Activated CD4-positive, alpha-beta T cell treated with anti-CD3 and anti-CD28 coated beads for 48 hours (primary cell): ENCODE results near the gene SLC29A1.
A peak's percentile ranks its signal among the peaks of the same experiment; 100 is the strongest.

ENCODE experiments used
- DNase-seq: peaks from one replicate; pipeline ENCODE4 v3.0.0-alpha.2; 2020

SLC29A1 gene

DNA sequence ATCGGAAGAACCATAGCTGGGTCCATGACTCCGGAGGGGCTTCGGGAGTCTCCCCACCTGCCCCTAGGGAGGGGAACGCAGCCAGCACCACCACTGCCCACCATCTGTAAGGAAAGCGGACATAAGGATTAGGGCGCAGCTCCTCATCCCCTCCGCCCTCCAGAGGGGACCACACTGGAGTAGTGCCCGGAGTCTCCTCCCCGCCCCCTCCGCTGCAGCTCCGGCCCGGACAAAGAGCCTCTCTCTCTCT lies 33.3 kb downstream of the SLC29A1 start:
- DNase-seq: no peak

- peak; percentile 71 for DNase-seq
These were observed 33.8 kb downstream of the SLC29A1 start, which contains the start of gene SLC35B2 for GRCh38 chr6:44257025-44257752. TSS of gene SLC35B2 (minus strand) at chr6:44257528. CDS start at chr6:44257410, 118 bp downstream.

DNA sequence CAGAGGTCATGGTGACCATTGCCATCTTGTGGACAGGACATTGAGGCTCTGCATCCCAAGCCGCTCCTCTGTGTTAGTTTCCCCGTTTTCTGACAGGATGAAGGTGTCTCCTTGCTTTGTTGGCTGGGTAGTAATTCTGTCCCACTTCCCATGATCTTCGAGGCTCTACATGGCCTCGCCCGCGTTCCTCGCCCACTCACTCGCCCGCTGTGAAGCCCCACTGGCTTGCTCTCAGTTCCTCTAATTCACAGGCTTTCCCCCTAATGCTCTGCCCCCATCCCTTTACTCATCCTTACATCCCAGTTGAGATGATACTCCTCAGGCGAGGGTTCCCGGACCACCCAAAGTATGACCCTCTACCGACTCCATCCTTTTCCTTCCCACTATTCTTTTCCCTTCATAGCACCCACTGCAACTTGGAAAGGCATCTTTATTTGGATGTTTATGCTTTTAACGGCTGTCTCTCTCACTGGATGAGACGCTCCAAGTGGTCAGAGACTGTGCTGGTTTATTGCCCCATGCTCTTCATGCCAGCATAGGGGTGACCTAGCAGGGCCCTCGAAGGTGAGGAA lies 34.4 kb downstream of the SLC29A1 start:
- no peak for DNase-seq

GRCh38 chr6:44258325-44258863 lies 35.0 kb downstream of the SLC29A1 start:
- no peak for DNase-seq

DNA sequence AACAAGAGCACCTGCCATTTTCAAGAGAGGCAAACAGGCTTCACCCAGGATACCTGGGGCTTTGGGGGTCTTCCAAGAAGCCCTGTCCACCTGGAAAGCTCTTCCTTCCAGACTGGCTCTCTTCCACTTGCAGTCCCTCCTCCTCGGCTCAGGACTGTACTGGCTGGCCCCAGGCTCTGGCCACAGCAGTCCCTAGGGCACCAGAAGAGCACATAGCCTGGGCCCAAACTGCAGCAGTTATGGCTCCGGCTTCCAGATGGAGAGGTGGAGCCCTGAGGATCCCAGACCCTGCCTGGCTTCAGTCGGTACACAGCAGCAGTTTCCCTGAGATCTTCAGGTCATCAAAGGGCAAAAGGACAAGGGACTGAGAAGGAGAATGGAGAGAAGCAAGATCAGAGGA lies 35.5 kb downstream of the SLC29A1 start:
- DNase-seq: no peak

GRCh38 chr6:44260011-44260410 lies 36.6 kb downstream of the SLC29A1 start:
- no peak for DNase-seq

GRCh38 chr6:44260451-44261297 lies 37.3 kb downstream of the SLC29A1 start:
- DNase-seq: no peak

DNA sequence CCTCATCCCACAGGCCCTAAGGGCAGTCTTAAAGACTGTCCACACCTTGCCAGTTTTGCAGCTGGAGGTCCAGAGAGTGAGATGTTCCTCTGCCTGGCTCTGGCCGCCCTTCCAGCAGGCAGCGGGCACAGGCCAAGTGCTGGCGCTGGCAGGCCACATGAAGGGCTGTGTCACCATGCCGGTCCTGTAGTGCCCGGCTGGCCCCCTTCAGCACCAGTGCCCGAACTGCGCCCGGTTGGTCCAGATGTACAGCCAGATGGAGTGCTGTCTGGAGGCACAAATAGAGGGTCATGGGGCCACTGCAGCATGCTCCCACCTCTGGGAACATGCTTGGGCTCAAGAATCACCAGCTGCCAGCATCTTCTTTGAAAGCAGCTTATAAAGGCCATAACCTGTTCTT lies 38.2 kb downstream of the SLC29A1 start:
- no peak for DNase-seq

DNA sequence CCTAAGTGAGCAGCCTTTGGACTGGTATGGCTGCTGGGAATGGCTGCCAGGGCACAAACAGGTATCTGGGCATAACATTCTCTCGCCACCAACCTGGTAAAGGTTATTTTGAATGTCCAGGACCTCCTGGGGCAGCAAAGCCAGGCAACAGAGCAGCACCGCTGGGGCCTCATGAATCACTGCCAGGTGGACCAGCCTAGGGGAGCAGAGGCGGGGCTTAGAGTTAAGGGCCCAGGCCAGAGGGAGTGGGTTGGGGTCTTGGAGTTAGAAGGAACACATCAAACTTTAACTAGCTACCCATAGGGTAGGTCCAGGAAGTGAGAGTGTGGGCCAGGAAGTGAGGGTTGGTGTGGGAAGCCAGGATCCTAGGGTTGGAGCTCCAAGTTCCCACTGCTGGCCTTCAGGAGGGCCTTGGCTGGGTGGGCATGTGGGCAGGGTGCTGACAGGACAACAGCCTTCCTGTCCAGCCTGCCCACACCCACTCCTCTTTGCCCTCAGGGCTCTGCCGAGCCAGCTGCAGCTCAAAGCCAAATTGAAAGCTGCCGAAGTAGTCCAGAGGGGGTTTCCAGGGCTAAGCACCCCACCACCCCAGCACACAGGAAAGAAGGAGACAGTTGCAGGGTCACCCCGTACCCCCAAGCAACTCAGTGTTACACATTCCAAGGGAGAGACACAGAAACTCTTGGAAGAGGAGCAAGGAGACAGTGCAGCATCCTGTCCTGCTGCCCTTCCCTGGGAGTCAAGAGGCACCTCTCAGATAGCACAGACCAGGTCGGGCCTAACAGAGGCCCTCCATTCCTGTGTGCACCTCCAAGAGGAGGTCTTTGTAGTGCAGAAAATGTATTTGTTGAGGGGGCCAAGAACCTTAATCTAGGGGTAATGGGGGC lies 39.3 kb downstream of the SLC29A1 start:
- no peak for DNase-seq

- DNase-seq: no peak
These were observed 40.1 kb downstream of the SLC29A1 start for GRCh38 chr6:44263354-44264100.

- DNase-seq: peak; percentile 58
These were observed 41.0 kb downstream of the SLC29A1 start for GRCh38 chr6:44264154-44265006.

GRCh38 chr6:44265007-44265721 lies 41.8 kb downstream of the SLC29A1 start, which contains the start of gene NFKBIE:
TSS of gene NFKBIE (minus strand) at chr6:44265551. CDS start at chr6:44265346, 205 bp downstream.
- peak; percentile 96 for DNase-seq

- no peak for DNase-seq
These were observed 42.4 kb downstream of the SLC29A1 start for GRCh38 chr6:44265722-44266233.

- no peak for DNase-seq
These were observed 43.0 kb downstream of the SLC29A1 start for GRCh38 chr6:44266347-44266746.

DNA sequence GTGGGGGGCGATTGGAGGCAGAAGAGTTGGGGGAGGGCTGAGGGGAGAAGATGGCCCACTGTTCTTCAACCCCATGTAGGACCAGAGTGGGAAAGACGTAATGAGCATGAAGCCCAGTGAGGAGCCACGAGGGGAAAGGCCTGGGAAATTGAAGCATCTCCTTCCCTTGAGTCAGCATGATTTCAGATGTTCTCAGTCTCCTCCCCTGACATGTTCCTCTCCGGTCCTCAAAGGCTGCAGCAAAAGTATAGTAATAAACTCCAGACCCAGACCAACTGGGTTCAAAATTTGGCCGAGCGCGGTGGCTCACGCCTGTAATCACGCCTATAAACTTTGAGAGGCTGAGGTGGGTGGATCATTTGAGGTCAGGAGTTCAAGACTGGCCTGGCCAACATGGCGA lies 43.9 kb downstream of the SLC29A1 start:
- DNase-seq: no peak

GRCh38 chr6:44268095-44268628 lies 44.8 kb downstream of the SLC29A1 start:
- DNase-seq: peak; percentile 71

DNA sequence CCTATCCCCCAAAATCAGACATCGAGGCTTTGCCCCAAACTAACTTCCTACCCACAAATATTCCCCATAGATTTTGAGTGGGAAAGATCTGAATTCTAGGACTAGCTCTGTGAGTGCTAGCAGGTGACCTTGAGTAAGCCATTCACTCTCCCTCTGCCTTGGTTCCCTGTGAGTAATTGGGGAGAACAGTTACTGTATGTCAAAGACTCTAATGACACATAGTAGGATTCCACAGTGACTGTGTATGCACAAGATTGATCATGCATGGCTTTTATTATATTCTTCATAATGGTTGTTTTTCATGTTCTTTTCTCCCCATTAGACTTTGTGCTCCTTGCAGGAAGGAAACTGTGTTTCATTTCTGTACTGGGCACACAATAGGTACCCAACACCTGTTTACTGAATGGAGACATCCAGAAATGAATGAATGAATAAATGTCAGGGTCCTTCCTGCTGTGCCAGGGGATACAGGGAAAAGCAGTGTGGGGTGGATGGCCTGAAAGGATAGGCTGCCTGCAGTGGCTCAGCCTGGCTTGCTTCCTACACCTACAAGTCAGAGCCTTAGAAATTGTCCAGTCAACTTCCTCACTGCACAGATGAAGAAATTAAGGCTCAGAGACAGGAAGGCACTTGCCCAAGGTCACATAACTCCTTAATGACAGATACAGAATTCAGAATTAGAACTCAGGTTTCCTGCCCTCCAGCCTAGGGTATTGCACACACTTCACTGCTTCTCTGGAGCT lies 46.0 kb downstream of the SLC29A1 start:
- DNase-seq: no peak

DNA sequence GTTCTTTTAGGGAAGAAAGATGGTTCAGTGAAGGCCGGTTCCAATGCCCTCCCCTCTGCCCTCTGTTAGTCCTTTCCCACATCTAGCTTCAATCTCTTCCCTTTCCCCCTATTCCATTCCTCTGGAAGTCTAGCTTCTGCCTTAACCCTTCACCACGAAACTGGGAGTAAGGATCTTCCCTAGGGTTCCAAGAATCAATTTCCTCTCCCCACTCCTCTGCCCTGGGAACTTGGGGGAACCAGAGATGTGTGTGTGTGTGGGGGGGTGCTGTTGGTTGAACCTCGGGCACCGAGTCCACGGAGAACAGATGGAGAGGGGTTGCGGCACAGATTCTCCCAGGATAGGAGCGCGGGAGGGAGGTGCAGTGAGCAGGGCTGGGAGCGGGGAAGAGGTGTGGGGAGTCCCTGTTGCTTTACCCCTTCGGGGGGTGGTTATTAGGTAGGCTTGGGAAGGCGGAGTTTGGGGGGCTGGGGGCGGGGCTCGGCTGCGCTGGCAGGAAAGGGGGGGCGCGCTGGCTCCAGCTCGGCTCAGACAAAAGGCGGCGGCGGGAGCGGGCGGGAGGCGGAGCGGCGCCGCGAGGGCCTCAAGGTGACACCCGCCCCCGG lies 46.6 kb downstream of the SLC29A1 start, which contains the start of gene TMEM151B:
Gene TMEM151B (plus strand): TSS at position 530 of the 605 bp plus-strand sequence. CDS start 293 bp downstream, outside the sequence.
- no peak for DNase-seq
